ENCODE data around the gene CHMP6. TPM values are rescaled to one million over a fixed set of nuclear protein-coding genes. Genes with fewer than 3 reads are reported as not detected.

The CHMP6 gene
- total RNA-seq, 4 donors from 2014 or later = 17.5 to 35.6 (median 23.1) TPM

DNA sequence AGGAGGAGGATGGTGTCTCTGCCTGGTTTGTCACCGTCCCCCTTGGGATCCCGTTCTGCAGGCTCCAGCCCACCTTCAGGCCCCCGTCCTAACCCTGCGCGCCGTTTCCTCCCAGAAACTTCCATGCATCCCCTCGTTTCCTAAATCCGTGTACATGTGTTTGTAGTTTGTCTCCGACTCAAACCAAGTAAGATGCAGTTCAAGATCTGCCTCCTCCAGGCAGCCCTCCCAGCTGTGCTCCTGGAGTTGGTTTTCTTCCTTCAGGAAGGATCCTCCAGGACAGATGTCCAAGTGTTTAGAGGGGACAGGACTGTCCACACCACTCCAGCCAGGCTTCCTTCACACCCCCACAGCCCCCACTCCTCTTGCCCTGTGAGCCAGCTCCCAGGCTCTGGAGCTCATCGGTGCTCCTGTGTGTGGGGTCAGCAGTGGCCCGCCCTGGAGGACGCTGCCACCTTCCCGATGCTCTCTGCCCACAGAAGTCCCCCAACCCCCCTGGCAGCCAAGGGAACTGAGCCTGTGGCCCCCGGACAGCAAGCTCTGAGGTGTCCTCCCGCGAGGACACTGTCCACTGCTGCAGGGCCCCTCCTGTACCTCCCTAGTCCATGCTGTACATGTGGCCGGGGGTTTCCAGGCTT, 54.6 kb downstream of the CHMP6 start:
- Histone ChIP-seq H3K4me3 (no peak overlapping the region), H3K27me3 (no peaks in the 10 kb centered on the region), H3K27ac (peak overlapping the region; percentile 55), H3K9me3 (no peaks in the 10 kb centered on the region), H3K4me1 (peaks cover 84% of the 10 kb centered on the region), H3K36me3 (no peaks in the 10 kb centered on the region)
- TF ChIP-seq CTCF (IDR thresholded peaks at IDR 0.05) (no peak), POLR2A (IDR thresholded peaks at IDR 0.05) (no peak), POLR2AphosphoS5 (IDR thresholded peaks at IDR 0.05) (no peak)
- DNase-seq (ENCODE audit: low spot score in 2 of 2) = no peak
- WGBS = 91% methylated on average over 14 of the region's 17 CpGs

- TF ChIP-seq CTCF (IDR thresholded peaks at IDR 0.05) (no peak), POLR2A (IDR thresholded peaks at IDR 0.05) (no peak), EP300 (IDR thresholded peaks at IDR 0.05) (no peak), POLR2AphosphoS5 (IDR thresholded peaks at IDR 0.05) (no peak)
- H3K36me3 ChIP-seq = no peaks in the 10 kb centered on the region
- no peak for DNase-seq (ENCODE audit: low spot score in 2 of 2)
- no peaks in the 10 kb centered on the region for H3K9me3 ChIP-seq
- WGBS = 83% methylated on average over 3 of the region's 18 CpGs
- H3K4me1 ChIP-seq = peaks cover 85% of the 10 kb centered on the region
- no peak overlapping the region for H3K4me3 ChIP-seq
- no peaks in the 10 kb centered on the region for H3K27me3 ChIP-seq
- H3K27ac ChIP-seq = no peak overlapping the region
These were observed 55.2 kb downstream of the CHMP6 start for GRCh38 chr17:81046770-81047359.

- 87% methylated on average over 19 of the region's 28 CpGs for WGBS
- no peaks in the 10 kb centered on the region for H3K27me3 ChIP-seq
- DNase-seq (ENCODE audit: low spot score in 2 of 2) = no peak
These were observed 57.3 kb downstream of the CHMP6 start for GRCh38 chr17:81048827-81049371.

DNA sequence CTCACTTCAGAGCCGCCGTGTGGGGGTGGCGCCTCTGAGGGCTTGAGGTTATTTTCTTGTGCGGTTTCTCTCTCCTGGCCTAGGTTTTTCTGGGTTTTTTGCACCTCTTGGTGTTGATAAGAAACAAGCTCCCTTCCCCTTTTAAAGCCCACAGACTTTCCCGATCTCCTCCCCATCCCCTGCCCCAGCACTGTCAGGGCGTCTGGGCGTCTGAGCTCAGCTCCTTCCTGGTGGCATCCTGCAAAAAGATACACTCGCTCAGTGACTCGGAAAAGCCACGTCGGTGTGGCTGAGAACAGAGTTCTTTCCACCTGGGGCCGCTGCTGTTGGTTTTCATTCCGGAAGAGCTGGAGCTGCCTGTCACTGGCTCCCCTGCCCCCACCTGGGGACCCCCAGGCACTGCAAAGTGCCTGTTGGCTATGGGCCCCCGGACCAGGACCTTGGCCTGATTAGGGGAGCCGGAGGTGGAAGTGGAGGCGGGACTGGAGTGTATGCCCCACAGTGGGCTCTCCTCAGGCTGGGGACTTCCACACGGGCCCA, 57.8 kb downstream of the CHMP6 start:
- WGBS = 61% methylated on average over 17 of the region's 17 CpGs
- TF ChIP-seq CTCF (IDR thresholded peaks at IDR 0.05) (no peak), POLR2AphosphoS5 (IDR thresholded peaks at IDR 0.05) (no peak), POLR2A (IDR thresholded peaks at IDR 0.05) (no peak), EP300 (IDR thresholded peaks at IDR 0.05) (no peak)
- peaks cover 82% of the 10 kb centered on the region for H3K4me1 ChIP-seq
- peak overlapping the region; percentile 23 for H3K4me3 ChIP-seq
- peak overlapping the region; percentile 77 for H3K27ac ChIP-seq
- H3K36me3 ChIP-seq = peaks cover 2% of the 10 kb centered on the region
- no peak for DNase-seq (ENCODE audit: low spot score in 2 of 2)
- no peaks in the 10 kb centered on the region for H3K27me3 ChIP-seq
- H3K9me3 ChIP-seq = no peaks in the 10 kb centered on the region

More at GRCh38 chr17:81048827-81049371, 57.3 kb downstream of the CHMP6 start:
- H3K9me3 ChIP-seq = no peaks in the 10 kb centered on the region
- peaks cover 83% of the 10 kb centered on the region for H3K4me1 ChIP-seq
- no peak overlapping the region for H3K27ac ChIP-seq
- no peaks in the 10 kb centered on the region for H3K36me3 ChIP-seq
- no peak overlapping the region for H3K4me3 ChIP-seq
- no peak for TF ChIP-seq POLR2AphosphoS5 (IDR thresholded peaks at IDR 0.05)
- TF ChIP-seq CTCF (IDR thresholded peaks at IDR 0.05) = no peak
- no peak for TF ChIP-seq EP300 (IDR thresholded peaks at IDR 0.05)
- TF ChIP-seq POLR2A (IDR thresholded peaks at IDR 0.05) = no peak

Other genes starting within 250 kb of the CHMP6 start
- 100 to 1,000 TPM; 214 to 283 (median 260) TPM for gene BAIAP2, start 43.3 kb downstream of the CHMP6 start, total RNA-seq
- gene PVALEF, start 173.7 kb downstream of the CHMP6 start, total RNA-seq = not detected
- gene AATK, start 174.4 kb downstream of the CHMP6 start, total RNA-seq = 1 to 10 TPM in 2 of 4 donors, under 1 TPM in 2; 0.64 to 2.8 (median 1.1) TPM
- 1 to 10 TPM; 4.2 to 9.5 (median 8.0) TPM for gene CEP131, start 231.1 kb downstream of the CHMP6 start, total RNA-seq
- 10 to 100 TPM; 43.0 to 94.5 (median 55.3) TPM for gene TEPSIN, start 247.2 kb downstream of the CHMP6 start, total RNA-seq
- gene NDUFAF8, start 247.5 kb downstream of the CHMP6 start, total RNA-seq = 10 to 100 TPM; 17.8 to 39.4 (median 25.9) TPM

Data from suprapubic skin (tissue), 4 donors.